GM12892 (cell line): ENCODE results near the gene RPL19.

Experiments
- POLR2A ChIP-seq: IDR thresholded peaks from 2 replicates; pipeline ENCODE4 v1.6.1; 2011; ENCODE audit warnings: low read depth, low read length, control low read depth
- TAF1 ChIP-seq: IDR thresholded peaks from 2 replicates; pipeline ENCODE4 v1.6.1; 2011; ENCODE audit warnings: low read depth, mild to moderate bottlenecking, control low read depth, low read length, borderline replicate concordance

GRCh38 chr17:39218906-39219305 is 18.8 kb downstream of the RPL19 start:
- no peak for TF ChIP-seq TAF1
- TF ChIP-seq POLR2A = no peak
